HTR-8/SVneo (cell line): ENCODE data around the gene WFDC2.

Experiments used
- DNase-seq: peaks from one replicate; pipeline ENCODE4 v3.0.0; 2011; ENCODE audit warnings: low spot score, mixed read lengths; ENCODE audit not compliant: insufficient read length
- FAIRE-seq: peaks from 2 replicates; lab custom pipeline; 2011; peaks lifted over from hg19 to GRCh38; lab: Jason Lieb, UNC

Gene WFDC2

GRCh38 chr20:45489083-45489531 lies 19.6 kb downstream of the WFDC2 start:
- FAIRE-seq, result peak; percentile 85
- DNase-seq, result no peak

GRCh38 chr20:45495501-45495941 lies 26.0 kb downstream of the WFDC2 start:
- DNase-seq (no peak), FAIRE-seq (peak; percentile 9)

GRCh38 chr20:45496166-45496565 lies 26.6 kb downstream of the WFDC2 start:
- FAIRE-seq (peak; percentile 4), DNase-seq (no peak)

GRCh38 chr20:45497971-45498494 lies 28.5 kb downstream of the WFDC2 start:
- FAIRE-seq (no peak), DNase-seq (no peak)

- FAIRE-seq (peak; percentile 63), DNase-seq (no peak)
Measured at GRCh38 chr20:45500022-45500421, 30.5 kb downstream of the WFDC2 start.

- peak; percentile 26 for FAIRE-seq
- DNase-seq, result no peak
Measured at GRCh38 chr20:45501600-45501999, 32.0 kb downstream of the WFDC2 start.

- no peak for FAIRE-seq
- no peak for DNase-seq
Measured at GRCh38 chr20:45502561-45502960, 33.0 kb downstream of the WFDC2 start.

- no peak for DNase-seq
- peak; percentile 38 for FAIRE-seq
Measured at GRCh38 chr20:45503403-45503802, 33.9 kb downstream of the WFDC2 start.

- DNase-seq (no peak), FAIRE-seq (peak; percentile 26)
Measured at GRCh38 chr20:45506398-45506797, 36.8 kb downstream of the WFDC2 start.

- FAIRE-seq (peak; percentile 33), DNase-seq (no peak)
Measured at GRCh38 chr20:45507011-45507820, 37.7 kb downstream of the WFDC2 start.

- no peak for DNase-seq
- FAIRE-seq, result peak; percentile 42
Measured at GRCh38 chr20:45508068-45508886, 38.7 kb downstream of the WFDC2 start.

- no peak for DNase-seq
- peak; percentile 55 for FAIRE-seq
Measured at GRCh38 chr20:45509091-45509490, 39.5 kb downstream of the WFDC2 start.

- FAIRE-seq (peak; percentile 64), DNase-seq (no peak)
Measured at GRCh38 chr20:45510242-45510862, 40.8 kb downstream of the WFDC2 start.

GRCh38 chr20:45515147-45515913 lies 45.8 kb downstream of the WFDC2 start, which contains the start of gene SPINT3:
Gene SPINT3, minus strand, starts transcription at chr20:45515622. Its CDS starts 14 bp downstream, at chr20:45515608.
- FAIRE-seq (peak; percentile 20), DNase-seq (no peak)

GRCh38 chr20:45518282-45518681 lies 48.7 kb downstream of the WFDC2 start:
- DNase-seq (no peak), FAIRE-seq (no peak)

- FAIRE-seq, result peak; percentile 60
- DNase-seq, result no peak
Measured at GRCh38 chr20:45523821-45524220, 54.3 kb downstream of the WFDC2 start.

GRCh38 chr20:45527294-45527693 lies 57.7 kb downstream of the WFDC2 start:
- FAIRE-seq (peak; percentile 55), DNase-seq (no peak)
